ENCODE data around the gene MON2. TPM values are rescaled to one million over a fixed set of nuclear protein-coding genes. Genes with fewer than 3 reads are reported as not detected.

The MON2 gene
- total and polyA plus RNA-seq, 2 of the 13 experiments (the other 11 are each of a cell fraction or from before 2014, with no cell fraction given), result 10.5 to 24.8 TPM

DNA sequence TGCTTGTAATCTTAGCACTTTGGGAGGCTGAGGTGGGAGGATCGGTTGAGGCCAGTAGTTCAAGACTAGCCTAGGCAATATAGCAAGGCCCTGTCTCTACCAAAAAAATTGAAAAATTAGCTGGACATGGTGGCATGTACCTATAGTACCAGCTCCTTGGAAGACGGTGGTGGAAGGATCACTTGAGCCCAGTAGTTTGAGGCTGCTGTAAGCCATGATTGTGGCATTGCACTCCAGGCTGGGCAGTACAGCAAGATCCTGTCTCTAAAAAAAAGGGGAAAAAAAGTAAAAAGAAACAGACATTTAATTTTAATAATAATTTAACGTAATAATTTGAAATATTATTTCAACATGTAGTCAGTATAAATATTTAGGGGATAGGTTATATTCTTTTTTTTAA is 16.1 kb downstream of the MON2 start:
- CTCF ChIA-PET (ENCODE audit: low intra/inter-chr PET ratio, low total read pairs), result no interaction called here
- POLR2A ChIA-PET, result no interaction called here

More for the DNA sequence above, 16.1 kb downstream of the MON2 start:
- no peak for ATAC-seq
- no peak overlapping the region for H3K4me2 ChIP-seq (ENCODE audit: low read depth, low read length)
- no peak overlapping the region for H2AFZ ChIP-seq (ENCODE audit: low read length)
- no peak overlapping the region for H3K4me3 ChIP-seq (replicated peaks in 1 of 3; ENCODE audit: insufficient read depth in 1 of 3, low read depth in 2 of 3, low read length in 3 of 3)
- peaks cover 19% of the 10 kb centered on the region for H3K79me2 ChIP-seq (ENCODE audit: insufficient read depth, low read length)
- BruUV-seq (replicated peaks), result no TSS peak
- H3K4me1 ChIP-seq (ENCODE audit: insufficient read depth, low read length), result peaks cover 12% of the 10 kb centered on the region
- no peak overlapping the region for H3K9ac ChIP-seq (ENCODE audit: insufficient read depth, low read depth, low read length)
- no peak for FAIRE-seq
- DNase-seq (ENCODE audit: low spot score), result no peak
- H3K27me3 ChIP-seq (ENCODE audit: control insufficient read depth in 1 of 2, insufficient read depth in 2 of 2, low read length in 2 of 2), result no peaks in the 10 kb centered on the region
- intact Hi-C loops (cut with micrococcal nuclease; ENCODE audit: unreplicated experiment) (no loop called here), in situ Hi-C loops (cut with HindIII; ENCODE audit: extremely low pct_ligation_motif_present, low pct_unique_long_range_greater_than_20kb) (no loop called here)
- no peak overlapping the region for H3K27ac ChIP-seq (ENCODE audit: extremely low read length, insufficient read depth, low read length)
- no peak for TF ChIP-seq ZNF354B (CRISPR knock-in tag; IDR thresholded peaks at IDR 0.05)
- no peak for TF ChIP-seq HIVEP1 (CRISPR knock-in tag; IDR thresholded peaks at IDR 0.05)
- no peak for TF ChIP-seq ZNF878 (CRISPR knock-in tag; IDR thresholded peaks at IDR 0.05)
- TF ChIP-seq ZNF17 (CRISPR knock-in tag; IDR thresholded peaks at IDR 0.05), result no peak
- TF ChIP-seq, protein P1, sequence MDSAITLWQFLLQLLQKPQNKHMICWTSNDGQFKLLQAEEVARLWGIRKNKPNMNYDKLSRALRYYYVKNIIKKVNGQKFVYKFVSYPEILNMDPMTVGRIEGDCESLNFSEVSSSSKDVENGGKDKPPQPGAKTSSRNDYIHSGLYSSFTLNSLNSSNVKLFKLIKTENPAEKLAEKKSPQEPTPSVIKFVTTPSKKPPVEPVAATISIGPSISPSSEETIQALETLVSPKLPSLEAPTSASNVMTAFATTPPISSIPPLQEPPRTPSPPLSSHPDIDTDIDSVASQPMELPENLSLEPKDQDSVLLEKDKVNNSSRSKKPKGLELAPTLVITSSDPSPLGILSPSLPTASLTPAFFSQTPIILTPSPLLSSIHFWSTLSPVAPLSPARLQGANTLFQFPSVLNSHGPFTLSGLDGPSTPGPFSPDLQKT (CRISPR knock-in tag; IDR thresholded peaks at IDR 0.05; ENCODE audit: borderline replicate concordance), result no peak
- TF ChIP-seq, protein P2, sequence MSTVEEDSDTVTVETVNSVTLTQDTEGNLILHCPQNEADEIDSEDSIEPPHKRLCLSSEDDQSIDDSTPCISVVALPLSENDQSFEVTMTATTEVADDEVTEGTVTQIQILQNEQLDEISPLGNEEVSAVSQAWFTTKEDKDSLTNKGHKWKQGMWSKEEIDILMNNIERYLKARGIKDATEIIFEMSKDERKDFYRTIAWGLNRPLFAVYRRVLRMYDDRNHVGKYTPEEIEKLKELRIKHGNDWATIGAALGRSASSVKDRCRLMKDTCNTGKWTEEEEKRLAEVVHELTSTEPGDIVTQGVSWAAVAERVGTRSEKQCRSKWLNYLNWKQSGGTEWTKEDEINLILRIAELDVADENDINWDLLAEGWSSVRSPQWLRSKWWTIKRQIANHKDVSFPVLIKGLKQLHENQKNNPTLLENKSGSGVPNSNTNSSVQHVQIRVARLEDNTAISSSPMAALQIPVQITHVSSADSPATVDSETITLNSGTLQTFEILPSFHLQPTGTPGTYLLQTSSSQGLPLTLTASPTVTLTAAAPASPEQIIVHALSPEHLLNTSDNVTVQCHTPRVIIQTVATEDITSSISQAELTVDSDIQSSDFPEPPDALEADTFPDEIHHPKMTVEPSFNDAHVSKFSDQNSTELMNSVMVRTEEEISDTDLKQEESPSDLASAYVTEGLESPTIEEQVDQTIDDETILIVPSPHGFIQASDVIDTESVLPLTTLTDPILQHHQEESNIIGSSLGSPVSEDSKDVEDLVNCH (CRISPR knock-in tag; IDR thresholded peaks at IDR 0.05), result no peak
- 0 out of 2 replicates have a peak, but pooled peaks have one; percentile 26 for TF ChIP-seq ZNF121 (CRISPR knock-in tag; IDR thresholded peaks at IDR 0.05)
- TF ChIP-seq, protein P3, sequence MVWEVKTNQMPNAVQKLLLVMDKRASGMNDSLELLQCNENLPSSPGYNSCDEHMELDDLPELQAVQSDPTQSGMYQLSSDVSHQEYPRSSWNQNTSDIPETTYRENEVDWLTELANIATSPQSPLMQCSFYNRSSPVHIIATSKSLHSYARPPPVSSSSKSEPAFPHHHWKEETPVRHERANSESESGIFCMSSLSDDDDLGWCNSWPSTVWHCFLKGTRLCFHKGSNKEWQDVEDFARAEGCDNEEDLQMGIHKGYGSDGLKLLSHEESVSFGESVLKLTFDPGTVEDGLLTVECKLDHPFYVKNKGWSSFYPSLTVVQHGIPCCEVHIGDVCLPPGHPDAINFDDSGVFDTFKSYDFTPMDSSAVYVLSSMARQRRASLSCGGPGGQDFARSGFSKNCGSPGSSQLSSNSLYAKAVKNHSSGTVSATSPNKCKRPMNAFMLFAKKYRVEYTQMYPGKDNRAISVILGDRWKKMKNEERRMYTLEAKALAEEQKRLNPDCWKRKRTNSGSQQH (CRISPR knock-in tag; IDR thresholded peaks at IDR 0.05; ENCODE audit: low read depth), result no peak
- peaks cover under 1 to 7% of the 10 kb centered on the region in 2 experiments; a peak in 2 of 5 replicates for H3K36me3 ChIP-seq (replicated peaks in 1 of 2; ENCODE audit: control insufficient read depth in 1 of 2, insufficient read depth in 2 of 2, low read length in 2 of 2)
- no peaks in the 10 kb centered on the region for H4K20me1 ChIP-seq (ENCODE audit: insufficient read depth, low read length)
- H3K9me3 ChIP-seq (ENCODE audit: low read length), result no peaks in the 10 kb centered on the region
- 97% methylated on average over 3 of the region's 3 CpGs for WGBS (ENCODE audit: low lambda C conversion rate)
